Spleen (tissue), 11 donors: ENCODE results near the gene UNC50. TPM values are rescaled to one million over a fixed set of nuclear protein-coding genes. Genes with fewer than 3 reads are reported as not detected.

Experiments
- DNase-seq: peaks from one replicate; pipeline ENCODE4 v3.0.0-alpha.2; 2020
- H3K27ac ChIP-seq, 8 donors: fragments of 200-600 bp; sonication (generic) in 7 of 8; 1 replicate in 4 of 8; 2 replicates in 4 of 8; pipeline versions ENCODE4 v1.5.0 to v1.8.0; 2016 to 2021; ENCODE audit warnings: inconsistent platforms in 4 of 8, mild to moderate bottlenecking in 4 of 8, moderate library complexity in 1 of 8
- H3K27me3 ChIP-seq, 7 donors: fragments of 200-600 bp; sonication (generic) in 6 of 7; replicated peaks in 1 of 7; 1 replicate in 4 of 7; 2 replicates in 3 of 7; pipeline versions ENCODE4 v1.5.0 to v1.8.0; 2016 to 2021; ENCODE audit warnings: inconsistent platforms in 3 of 7, mild to moderate bottlenecking in 1 of 7
- H3K36me3 ChIP-seq, 6 donors: fragments of 200-600 bp; sonication (generic) in 5 of 6; 1 replicate in 4 of 6; 2 replicates in 2 of 6; pipeline versions ENCODE4 v1.5.0 to v1.8.0; 2016 to 2021; ENCODE audit warnings: inconsistent platforms in 2 of 6
- H3K4me1 ChIP-seq, 6 donors: fragments of 200-600 bp; sonication (generic) in 5 of 6; 1 replicate in 3 of 6; 2 replicates in 3 of 6; pipeline versions ENCODE4 v1.5.0 to v1.8.0; 2016 to 2021; ENCODE audit warnings: inconsistent platforms in 3 of 6
- H3K4me3 ChIP-seq, 8 donors: fragments of 200-600 bp; sonication (generic) in 7 of 8; 1 replicate in 4 of 8; 2 replicates in 4 of 8; pipeline versions ENCODE4 v1.5.0 to v1.8.0; 2016 to 2021; ENCODE audit warnings: inconsistent platforms in 4 of 8, mild to moderate bottlenecking in 4 of 8, moderate library complexity in 2 of 8
- H3K9me3 ChIP-seq, 8 donors: fragments of 200-600 bp; sonication (generic) in 7 of 8; 1 replicate in 4 of 8; 2 replicates in 4 of 8; pipeline versions ENCODE4 v1.5.0 to v1.8.0; 2016 to 2021; ENCODE audit warnings: inconsistent platforms in 4 of 8
- POLR2A ChIP-seq, 3 donors: fragments of 450-650 bp; IDR thresholded peaks; one replicate each; pipeline ENCODE4 v1.5.1; 2017; ENCODE audit warnings: antibody characterized with exemption in 3 of 3, mild to moderate bottlenecking in 1 of 3
- POLR2AphosphoS5 ChIP-seq, 3 donors: sonication (generic); formaldehyde crosslinking; IDR thresholded peaks; one replicate each; pipeline ENCODE4 v1.5.1; 2017; ENCODE audit warnings: antibody characterized with exemption in 3 of 3
- WGBS, 5 donors: extraction: QIAGEN DNeasy Blood & Tissue Kit in 3 of 5; methylation state at CpG; one replicate each; pipeline versions ENCODE4 v1.1.5 to v1.1.7; 2013 to 2018; 5-methylcytosine and 5-hydroxymethylcytosine counted together
- intact Hi-C: fragments of 100-400 bp; cut with DNase I; formaldehyde crosslinking; loops from one replicate; pipeline ENCODE4 v1.15.0; 2023; ENCODE audit warnings: low total_unique reads
- polyA plus RNA-seq, 3 donors: library from polyadenylated mRNA; stranded (reverse); fragments of 200-250 nt; gene quantifications; one replicate each; pipeline ENCODE4 v1.2.1, GENCODE V29; 2013
- total RNA-seq, 7 donors: library from RNA; depleted of rRNA in 3 of 7; stranded (reverse); fragments of >200 nt in 3 of 7; fragmentation: NEBNext Ultra II Directional in 4 of 7; extraction: Animal tissue kit (Norgen Biotek cat#: 25700) in 4 of 7; gene quantifications; one replicate each; pipeline versions ENCODE4 v1.1.0 to v1.2.1, GENCODE V29; 2016 to 2021
- TF ChIP-seq, protein P1 (sequence below), 11 experiments: fragments of 200-600 bp in 7 of 11; fragments of 450-650 bp in 4 of 11; sonication (generic) in 4 of 11; IDR thresholded peaks in 8 of 11; conservative IDR thresholded peaks in 3 of 11; 1 replicate in 7 of 11; 2 replicates in 4 of 11; pipeline versions ENCODE4 v1.4.0 to v1.8.0; 2016 to 2021; ENCODE audit warnings: antibody characterized with exemption in 11 of 11, inconsistent platforms in 4 of 11, mild to moderate bottlenecking in 1 of 11
- donor health status: healthy with polysubstance abuse.
- donor health status: DM: no; HTN: no; CAD: no; lungs with moderate emphysema.
- donor health status: DM: no; HTN: no; CAD: no.
- donor health status: Bipolar disorder and iron deficiency.
- donor health status: healthy.
- donor health status: DM: no; HTN: no; CAD: no.
- donor health status: DM: yes; HTN: yes; CAD: no.

Gene UNC50
- total and polyA plus RNA-seq, 10 donors: 32.1 to 56.5 (median 43.3) TPM

DNA sequence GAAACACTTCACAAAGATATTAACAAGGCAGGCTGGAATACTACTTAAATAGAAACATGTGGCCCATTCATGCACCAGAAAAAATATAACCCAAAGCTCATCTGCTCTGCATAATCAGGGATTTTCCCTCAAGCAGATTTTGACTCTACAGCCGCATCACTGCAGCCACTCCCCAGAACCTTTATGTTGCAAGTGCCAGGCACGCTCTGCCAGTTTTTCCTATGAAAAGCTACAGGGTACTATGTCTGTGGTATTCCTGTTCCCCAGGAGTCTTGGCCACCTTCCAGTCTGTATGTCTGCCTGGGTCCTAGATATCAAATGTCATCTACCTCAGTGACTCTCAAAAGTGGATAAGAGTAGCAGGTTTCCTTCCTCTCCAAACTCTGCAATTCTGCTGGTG lies 3.8 kb upstream of the UNC50 start:
- TF ChIP-seq, protein P1, sequence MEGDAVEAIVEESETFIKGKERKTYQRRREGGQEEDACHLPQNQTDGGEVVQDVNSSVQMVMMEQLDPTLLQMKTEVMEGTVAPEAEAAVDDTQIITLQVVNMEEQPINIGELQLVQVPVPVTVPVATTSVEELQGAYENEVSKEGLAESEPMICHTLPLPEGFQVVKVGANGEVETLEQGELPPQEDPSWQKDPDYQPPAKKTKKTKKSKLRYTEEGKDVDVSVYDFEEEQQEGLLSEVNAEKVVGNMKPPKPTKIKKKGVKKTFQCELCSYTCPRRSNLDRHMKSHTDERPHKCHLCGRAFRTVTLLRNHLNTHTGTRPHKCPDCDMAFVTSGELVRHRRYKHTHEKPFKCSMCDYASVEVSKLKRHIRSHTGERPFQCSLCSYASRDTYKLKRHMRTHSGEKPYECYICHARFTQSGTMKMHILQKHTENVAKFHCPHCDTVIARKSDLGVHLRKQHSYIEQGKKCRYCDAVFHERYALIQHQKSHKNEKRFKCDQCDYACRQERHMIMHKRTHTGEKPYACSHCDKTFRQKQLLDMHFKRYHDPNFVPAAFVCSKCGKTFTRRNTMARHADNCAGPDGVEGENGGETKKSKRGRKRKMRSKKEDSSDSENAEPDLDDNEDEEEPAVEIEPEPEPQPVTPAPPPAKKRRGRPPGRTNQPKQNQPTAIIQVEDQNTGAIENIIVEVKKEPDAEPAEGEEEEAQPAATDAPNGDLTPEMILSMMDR (IDR thresholded peaks at IDR 0.05 in 8 of 11, conservative IDR thresholded peaks at IDR 0.05 in 3 of 11): no peak
- TF ChIP-seq POLR2AphosphoS5 (IDR thresholded peaks at IDR 0.05) (no peak), POLR2A (IDR thresholded peaks at IDR 0.05) (no peak)
- intact Hi-C loops: no loop called here
- no peaks in the 10 kb centered on the region for H3K9me3 ChIP-seq

DNA sequence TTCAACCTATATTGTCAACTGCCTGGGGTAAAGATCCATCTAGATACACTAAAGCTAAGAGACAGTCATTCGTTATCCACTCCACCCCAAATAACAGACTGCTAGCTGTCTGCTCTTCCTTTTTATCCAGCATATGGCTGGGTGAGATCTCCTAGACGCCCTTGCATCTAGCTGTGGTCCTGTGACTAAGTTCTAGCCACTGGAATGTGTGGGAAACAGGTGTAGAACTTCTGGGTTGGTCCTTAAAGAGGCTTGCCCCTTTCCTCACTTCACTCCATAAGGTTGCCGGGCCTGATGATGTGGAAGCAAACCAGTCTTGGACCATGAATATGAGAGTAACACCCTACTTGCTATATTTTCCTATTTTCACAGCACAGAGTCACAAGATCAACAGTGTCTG lies 3.3 kb upstream of the UNC50 start:
- WGBS, 5 donors: 75 to 95% (median 81%) methylated on average over 3 of the region's 3 CpGs
- intact Hi-C loops: no loop called here

More for the DNA sequence above, 3.8 kb upstream of the UNC50 start:
- 60 to 76% (median 67%) methylated on average over 2 of the region's 2 CpGs for WGBS, 5 donors
- no peak overlapping the region for H3K27ac ChIP-seq
- H3K36me3 ChIP-seq: peaks cover 0 to 57% (median 44%) of the 10 kb centered on the region in 6 donors
- DNase-seq: no peak
- no peak overlapping the region for H3K4me3 ChIP-seq
- H3K27me3 ChIP-seq: no peaks in the 10 kb centered on the region
- peaks cover 19 to 46% (median 39%) of the 10 kb centered on the region in 6 donors for H3K4me1 ChIP-seq

DNA sequence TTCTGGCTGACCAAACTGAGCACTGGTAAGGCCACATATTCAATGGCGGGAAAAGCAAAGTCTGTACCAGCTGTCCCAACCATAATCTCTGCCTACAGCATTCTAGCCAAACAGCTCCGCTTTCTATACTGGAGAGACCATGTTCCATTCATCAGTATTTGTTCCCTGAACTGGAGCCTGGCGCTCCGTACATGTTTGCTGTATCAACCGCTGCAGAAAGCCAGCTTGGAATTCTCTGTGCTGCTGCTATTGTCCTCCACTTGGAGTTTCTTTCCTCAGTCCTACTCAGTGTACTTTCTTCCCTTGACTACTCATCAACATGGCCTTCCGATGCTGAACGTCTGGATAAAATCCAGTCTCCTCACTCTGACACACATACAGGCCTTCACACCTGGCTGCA lies 2.0 kb upstream of the UNC50 start:
- DNase-seq: no peak
- Histone ChIP-seq H3K9me3 (no peaks in the 10 kb centered on the region), H3K36me3 (peaks cover 0 to 55% (median 30%) of the 10 kb centered on the region in 6 donors), H3K4me1 (peaks cover 34 to 65% (median 58%) of the 10 kb centered on the region in 6 donors), H3K27me3 (no peaks in the 10 kb centered on the region), H3K27ac (no peak overlapping the region), H3K4me3 (peak overlapping the region in 1 of 8 donors; percentile 99)
- no peak for TF ChIP-seq POLR2AphosphoS5 (IDR thresholded peaks at IDR 0.05)
- TF ChIP-seq, protein P1 (IDR thresholded peaks at IDR 0.05 in 8 of 11, conservative IDR thresholded peaks at IDR 0.05 in 3 of 11): no peak
- no peak for TF ChIP-seq POLR2A (IDR thresholded peaks at IDR 0.05)
- WGBS, 5 donors: 86 to 96% (median 92%) methylated on average over 7 of the region's 7 CpGs
- intact Hi-C loops: no loop called here

More for the DNA sequence above, 3.3 kb upstream of the UNC50 start:
- H3K4me1 ChIP-seq: peaks cover 24 to 51% (median 44%) of the 10 kb centered on the region in 6 donors
- peaks cover 0 to 55% (median 39%) of the 10 kb centered on the region in 6 donors for H3K36me3 ChIP-seq
- no peak for DNase-seq
- no peak overlapping the region for H3K4me3 ChIP-seq
- no peaks in the 10 kb centered on the region for H3K27me3 ChIP-seq
- H3K9me3 ChIP-seq: no peaks in the 10 kb centered on the region
- TF ChIP-seq, protein P1 (IDR thresholded peaks at IDR 0.05 in 8 of 11, conservative IDR thresholded peaks at IDR 0.05 in 3 of 11): no peak
- no peak for TF ChIP-seq POLR2A (IDR thresholded peaks at IDR 0.05)
- TF ChIP-seq POLR2AphosphoS5 (IDR thresholded peaks at IDR 0.05): no peak
- H3K27ac ChIP-seq: no peak overlapping the region

DNA sequence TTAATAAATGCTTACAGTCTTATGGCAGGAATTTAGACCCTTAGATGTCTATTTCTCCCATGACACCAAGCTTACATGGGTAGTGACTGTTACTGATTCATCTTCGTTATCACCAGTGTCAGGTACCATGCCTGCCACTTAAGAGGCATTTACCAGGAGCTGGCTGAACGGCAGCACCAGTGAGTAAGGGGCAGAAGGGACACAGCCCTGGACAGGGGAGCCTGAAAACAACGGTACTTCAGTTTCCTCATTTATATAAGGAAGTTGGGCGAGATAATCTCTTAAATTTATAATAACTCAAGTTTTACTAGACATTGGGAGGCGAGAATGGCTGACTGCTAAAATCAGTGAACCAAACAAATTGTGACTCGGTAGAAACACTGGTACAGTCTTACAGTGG lies 1.3 kb upstream of the UNC50 start:
- Histone ChIP-seq H3K4me1 (peaks cover 34 to 72% (median 61%) of the 10 kb centered on the region in 6 donors), H3K36me3 (peaks cover 0 to 55% (median 27%) of the 10 kb centered on the region in 6 donors), H3K27me3 (no peaks in the 10 kb centered on the region), H3K9me3 (no peaks in the 10 kb centered on the region), H3K27ac (peak overlapping the region in 3 of 8 donors; percentile 98), H3K4me3 (peak overlapping the region in 7 of 8 donors; percentile 77 to 99 (median 92))
- 38 to 50% (median 40%) methylated on average over 6 of the region's 6 CpGs for WGBS, 5 donors
- TF ChIP-seq POLR2AphosphoS5 (IDR thresholded peaks at IDR 0.05) (no peak), POLR2A (IDR thresholded peaks at IDR 0.05) (no peak)
- TF ChIP-seq, protein P1 (IDR thresholded peaks at IDR 0.05 in 8 of 11, conservative IDR thresholded peaks at IDR 0.05 in 3 of 11): no peak
- intact Hi-C loops: no loop called here
- peak; percentile 47 for DNase-seq
